CD4-positive, alpha-beta T cell (primary cell): ENCODE measurements around the gene HK1. TPM values are rescaled to one million over a fixed set of nuclear protein-coding genes. Genes with fewer than 3 reads are reported as not detected.
A peak's percentile ranks its signal among the peaks of the same experiment; 100 is the strongest.

Experiments
- ATAC-seq: fragments of 200-7000 bp; cut with Tn5 transposase; one replicate; pipeline ENCODE4 v1.10.0; 2022; ENCODE audit warnings: mild to moderate bottlenecking; ENCODE audit not compliant: poor library complexity
- CTCF ChIA-PET: fragments of 350-600 bp; sonication (Branson Sonifier 250); formaldehyde crosslinking; loops from one replicate; lab custom pipeline; 2021; ENCODE audit warnings: antibody characterized with exemption, inconsistent platforms; lab: Charles Lee
- POLR2A ChIA-PET: fragments of 350-600 bp; sonication (Branson Sonifier 250); formaldehyde crosslinking; loops from one replicate; lab custom pipeline; 2021; ENCODE audit warnings: antibody characterized with exemption, inconsistent platforms; lab: Charles Lee
- DNase-seq, 14 experiments: peaks; one replicate each; pipeline ENCODE4 v3.0.0-alpha.2; 2013 to 2020; ENCODE audit warnings: mixed read lengths in 2 of 14
- H3K27ac ChIP-seq, 2 donors: one replicate each; pipeline versions ENCODE4 v1.5.1 to v1.7.0; 2013; ENCODE audit warnings: low read length in 2 of 2, low read depth in 1 of 2, mild to moderate bottlenecking in 1 of 2
- H3K27me3 ChIP-seq, 2 experiments: 1 replicate in 1 of 2; 2 replicates in 1 of 2; pipeline versions ENCODE4 v1.6.1 to v1.7.0; 2013; ENCODE audit warnings: low read length in 2 of 2, control low read depth in 1 of 2, mild to moderate bottlenecking in 1 of 2, moderate library complexity in 1 of 2; ENCODE audit not compliant: insufficient read depth in 2 of 2, control insufficient read depth in 1 of 2
- H3K36me3 ChIP-seq: one replicate; pipeline ENCODE4 v1.6.1; 2013; ENCODE audit warnings: low read length, control low read depth; ENCODE audit not compliant: insufficient read depth
- H3K4me1 ChIP-seq: one replicate; pipeline ENCODE4 v1.6.1; 2013; ENCODE audit warnings: low read length, control low read depth; ENCODE audit not compliant: insufficient read depth
- H3K4me3 ChIP-seq: one replicate; pipeline ENCODE4 v1.5.1; 2013; ENCODE audit warnings: mild to moderate bottlenecking, low read length, moderate library complexity
- H3K9me3 ChIP-seq, 2 experiments: 1 replicate in 1 of 2; 2 replicates in 1 of 2; pipeline versions ENCODE4 v1.6.1 to v1.7.0; 2013; ENCODE audit warnings: low read length in 2 of 2, mild to moderate bottlenecking in 2 of 2, control low read depth in 1 of 2, moderate library complexity in 1 of 2; ENCODE audit not compliant: control insufficient read depth in 1 of 2, insufficient read depth in 1 of 2
- H3K27ac Mint-ChIP-seq: one replicate; pipeline ENCODE4 v1.8.0; 2020; ENCODE audit warnings: mixed read lengths
- H3K27me3 Mint-ChIP-seq: one replicate; pipeline ENCODE4 v1.8.0; 2021; ENCODE audit warnings: mixed read lengths
- H3K36me3 Mint-ChIP-seq: one replicate; pipeline ENCODE4 v1.8.0; 2021; ENCODE audit warnings: low read depth, mixed read lengths
- H3K4me1 Mint-ChIP-seq: one replicate; pipeline ENCODE4 v1.8.0; 2021; ENCODE audit warnings: low read depth, mixed read lengths
- H3K4me3 Mint-ChIP-seq: one replicate; pipeline ENCODE4 v1.8.0; 2020; ENCODE audit warnings: mild to moderate bottlenecking, mixed read lengths
- H3K9me3 Mint-ChIP-seq: one replicate; pipeline ENCODE4 v1.8.0; 2020; ENCODE audit warnings: mixed read lengths
- intact Hi-C, 2 experiments: fragments of 100-400 bp; cut with DNase I in 1 of 2; cut with micrococcal nuclease in 1 of 2; formaldehyde crosslinking; loops; one replicate each; pipeline versions ENCODE4 v1.15.1 to v1.9.0; 2023 to 2025; cut with DNase I, micrococcal nuclease
- total RNA-seq, 174 experiments: library from RNA in 2 of 174; stranded (reverse) in 2 of 174; gene quantifications; one replicate each; pipeline ENCODE4 v1.2.3 and lab custom pipeline; 2021 to 2026
- TF ChIP-seq, protein P1 (sequence below): fragments of 200-600 bp; IDR thresholded peaks from one replicate; pipeline ENCODE4 v1.8.0; 2022; ENCODE audit warnings: antibody characterized with exemption, mild to moderate bottlenecking

The HK1 gene
- total RNA-seq, 2 experiments from 2014 or later, result 45.6 to 48.1 TPM

DNA sequence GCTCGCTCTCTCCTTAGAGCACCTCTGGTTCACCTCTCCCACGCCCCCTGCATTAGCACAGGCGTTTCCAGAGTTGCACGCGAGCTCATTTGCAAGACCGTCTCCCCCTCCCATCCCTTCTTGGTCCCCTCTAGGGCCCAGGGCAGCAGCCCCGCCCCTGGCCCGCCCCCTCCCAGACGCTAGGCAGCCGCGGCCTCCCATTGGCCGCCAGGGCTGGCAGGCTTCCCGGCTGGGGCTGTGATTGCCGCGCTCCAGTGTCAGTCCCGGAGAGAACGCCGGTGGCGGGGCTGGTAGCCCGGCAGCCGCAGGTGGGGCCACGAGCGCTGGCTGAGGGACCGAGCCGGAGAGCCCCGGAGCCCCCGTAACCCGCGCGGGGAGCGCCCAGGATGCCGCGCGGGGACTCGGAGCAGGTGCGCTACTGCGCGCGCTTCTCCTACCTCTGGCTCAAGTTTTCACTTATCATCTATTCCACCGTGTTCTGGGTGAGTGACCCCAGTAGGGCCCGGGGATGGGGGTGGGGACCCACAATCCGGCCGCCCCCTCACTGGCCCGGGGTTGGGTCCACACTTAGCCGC lies 173.0 kb downstream of the HK1 start, which contains the start of gene TSPAN15:
TSPAN15 (plus strand) TSS at position 257 of the 575 bp plus-strand sequence; CDS start at position 387, 130 bp downstream.
- Mint-ChIP-seq H3K4me1 (peaks cover 27% of the 10 kb centered on the region), H3K27me3 (no peaks in the 10 kb centered on the region), H3K9me3 (no peaks in the 10 kb centered on the region), H3K4me3 (peak within 1 kb of the TSS; percentile 92), H3K27ac (peak within 1 kb of the TSS; percentile 34), H3K36me3 (no peaks in the 10 kb centered on the region)
- Histone ChIP-seq H3K27ac (no peak within 1 kb of the TSS), H3K4me1 (peaks cover 33% of the 10 kb centered on the region), H3K36me3 (no peaks in the 10 kb centered on the region), H3K27me3 (no peaks in the 10 kb centered on the region), H3K4me3 (peak within 1 kb of the TSS; percentile 84), H3K9me3 (no peaks in the 10 kb centered on the region)
- ChIA-PET POLR2A (interaction anchor here (1.0 to 1.5 kb wide), 3 partner anchors 26 to 44 kb away, joined by 3 to 5 read pairs (median 3); no protein-coding TSS in a partner anchor), CTCF (interaction anchor here (0.6 to 2.1 kb wide), 4 partner anchors 24 to 56 kb away, joined by 3 to 10 read pairs (median 4); no protein-coding TSS in a partner anchor)
- intact Hi-C loops, result loop anchor here in 1 of 2 experiments (2.0 kb wide), 1 partner anchor 54 kb away; no protein-coding TSS in a partner anchor
- TF ChIP-seq, protein P1, sequence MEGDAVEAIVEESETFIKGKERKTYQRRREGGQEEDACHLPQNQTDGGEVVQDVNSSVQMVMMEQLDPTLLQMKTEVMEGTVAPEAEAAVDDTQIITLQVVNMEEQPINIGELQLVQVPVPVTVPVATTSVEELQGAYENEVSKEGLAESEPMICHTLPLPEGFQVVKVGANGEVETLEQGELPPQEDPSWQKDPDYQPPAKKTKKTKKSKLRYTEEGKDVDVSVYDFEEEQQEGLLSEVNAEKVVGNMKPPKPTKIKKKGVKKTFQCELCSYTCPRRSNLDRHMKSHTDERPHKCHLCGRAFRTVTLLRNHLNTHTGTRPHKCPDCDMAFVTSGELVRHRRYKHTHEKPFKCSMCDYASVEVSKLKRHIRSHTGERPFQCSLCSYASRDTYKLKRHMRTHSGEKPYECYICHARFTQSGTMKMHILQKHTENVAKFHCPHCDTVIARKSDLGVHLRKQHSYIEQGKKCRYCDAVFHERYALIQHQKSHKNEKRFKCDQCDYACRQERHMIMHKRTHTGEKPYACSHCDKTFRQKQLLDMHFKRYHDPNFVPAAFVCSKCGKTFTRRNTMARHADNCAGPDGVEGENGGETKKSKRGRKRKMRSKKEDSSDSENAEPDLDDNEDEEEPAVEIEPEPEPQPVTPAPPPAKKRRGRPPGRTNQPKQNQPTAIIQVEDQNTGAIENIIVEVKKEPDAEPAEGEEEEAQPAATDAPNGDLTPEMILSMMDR, result no peak
- peak; percentile 61 to 90 (median 79) for DNase-seq
- peak; percentile 96 for ATAC-seq

Other genes with a start within 250 kb of the HK1 start
- gene SRGN, start 190.4 kb upstream of the HK1 start, total RNA-seq, result 100 to 1,000 TPM; 342 to 353 TPM
- 10 to 100 TPM; 32.8 to 33.0 TPM for gene VPS26A, start 154.3 kb upstream of the HK1 start, total RNA-seq
- gene SUPV3L1, start 98.3 kb upstream of the HK1 start, total RNA-seq, result 10 to 100 TPM; 78.1 to 78.7 TPM
- 1 to 10 TPM; 3.1 to 4.5 TPM for gene HKDC1, start 58.2 kb upstream of the HK1 start, total RNA-seq
- gene TACR2, start 138.4 kb downstream of the HK1 start, total RNA-seq, result not detected
- gene TSPAN15, start 173.0 kb downstream of the HK1 start, total RNA-seq, result 1 to 10 TPM; 2.2 to 2.5 TPM